Stimulated activated CD8-positive, alpha-beta memory T cell treated with anti-CD3 and anti-CD28 coated beads, Interleukin-7, amount 100 ng/mL, for 4 hours (primary cell): ENCODE data around the gene NFIX.

Experiments used
- DNase-seq, 2 donors: peaks; one replicate each; pipeline ENCODE4 v3.0.0-alpha.2; 2020; ENCODE audit warnings: low read depth in 2 of 2

Gene NFIX

GRCh38 chr19:13073263-13073662, 78.0 kb downstream of the NFIX start:
- no peak for DNase-seq

GRCh38 chr19:13074378-13074777, 79.1 kb downstream of the NFIX start:
- DNase-seq: no peak

GRCh38 chr19:13076320-13076719, 81.0 kb downstream of the NFIX start:
- no peak for DNase-seq

- DNase-seq: no peak
Measured at GRCh38 chr19:13076787-13077186, 81.5 kb downstream of the NFIX start.

GRCh38 chr19:13077240-13077639, 82.0 kb downstream of the NFIX start:
- DNase-seq: no peak

GRCh38 chr19:13078381-13078780, 83.1 kb downstream of the NFIX start:
- no peak for DNase-seq

GRCh38 chr19:13078897-13079541, 83.7 kb downstream of the NFIX start:
- no peak for DNase-seq

- no peak for DNase-seq
Measured at GRCh38 chr19:13079542-13079986, 84.3 kb downstream of the NFIX start.

GRCh38 chr19:13082192-13083007, 87.1 kb downstream of the NFIX start:
- DNase-seq: no peak

- DNase-seq: no peak
Measured at GRCh38 chr19:13083008-13083404, 87.7 kb downstream of the NFIX start.

GRCh38 chr19:13083627-13084026, 88.4 kb downstream of the NFIX start:
- DNase-seq: no peak

- no peak for DNase-seq
Measured at GRCh38 chr19:13085666-13086065, 90.4 kb downstream of the NFIX start.

- DNase-seq: no peak
Measured at GRCh38 chr19:13086341-13086740, 91.1 kb downstream of the NFIX start.

- DNase-seq: no peak
Measured at GRCh38 chr19:13087295-13087694, 92.0 kb downstream of the NFIX start.

GRCh38 chr19:13087795-13088537, 92.7 kb downstream of the NFIX start:
- DNase-seq: no peak

- DNase-seq: no peak
Measured at GRCh38 chr19:13089139-13089856, 94.0 kb downstream of the NFIX start.

- no peak for DNase-seq
Measured at GRCh38 chr19:13089857-13090507, 94.7 kb downstream of the NFIX start.

GRCh38 chr19:13090511-13091231, 95.4 kb downstream of the NFIX start:
- no peak for DNase-seq

GRCh38 chr19:13091400-13092157, 96.3 kb downstream of the NFIX start:
- DNase-seq: no peak

GRCh38 chr19:13092158-13092543, 96.9 kb downstream of the NFIX start:
- no peak for DNase-seq
